IMR-90 (cell line): ENCODE data around the gene MTR. TPM values are rescaled to one million over a fixed set of nuclear protein-coding genes. Genes with fewer than 3 reads are reported as not detected.

Experiments
- ATAC-seq: fragments of 200-7000 bp; cut with Tn5 transposase; 2 replicates; pipeline ENCODE4 v1.9.1; 2020; ENCODE audit warnings: low read depth, mild to moderate bottlenecking, moderate library complexity
- BruUV-seq: library from RNA; stranded (reverse); fragments of 400-500 nt; replicated peaks from 2 replicates; lab custom pipeline; 2021; lab: Mats Ljungman, UMichigan
- CTCF ChIA-PET: fragments of 300-600 bp; formaldehyde crosslinking; extraction: SDS; loops from one replicate; lab custom pipeline; 2021; ENCODE audit warnings: antibody characterized with exemption; lab: Yijun Ruan, JAX
- POLR2A ChIA-PET: fragments of 300-600 bp; sonication (Branson Sonifier 250); formaldehyde crosslinking; loops from one replicate; lab custom pipeline; 2022; ENCODE audit warnings: antibody characterized with exemption; ENCODE audit not compliant: unreplicated experiment; lab: Charles Lee
- DNase-seq: peaks from one replicate; pipeline ENCODE4 v3.0.0; 2013
- H2AFZ ChIP-seq: replicated peaks from 2 replicates; pipeline ENCODE3; 2013; ENCODE audit warnings: low read length, mild to moderate bottlenecking; ENCODE audit not compliant: poor library complexity
- H2AK5ac ChIP-seq: 2 replicates; pipeline ENCODE4 v1.6.1; 2013; ENCODE audit warnings: low read depth, low read length, inconsistent platforms
- H2AK9ac ChIP-seq: replicated peaks from 2 replicates; pipeline ENCODE3; 2013; ENCODE audit warnings: mild to moderate bottlenecking, low read depth, low read length, moderate library complexity; ENCODE audit not compliant: poor library complexity
- H2BK120ac ChIP-seq: 2 replicates; pipeline ENCODE4 v1.6.1; 2013; ENCODE audit warnings: low read depth, low read length, inconsistent platforms
- H2BK15ac ChIP-seq: 3 replicates; pipeline ENCODE4 v1.6.1; 2013; ENCODE audit warnings: low read depth, low read length, inconsistent platforms
- H2BK20ac ChIP-seq: 2 replicates; pipeline ENCODE4 v1.6.1; 2013; ENCODE audit warnings: low read depth, mild to moderate bottlenecking, inconsistent platforms, low read length, moderate library complexity
- H2BK5ac ChIP-seq: 2 replicates; pipeline ENCODE4 v1.6.1; 2013; ENCODE audit warnings: mild to moderate bottlenecking, low read depth, low read length, inconsistent platforms; ENCODE audit not compliant: poor library complexity, severe bottlenecking
- H3K14ac ChIP-seq: replicated peaks from 2 replicates; pipeline ENCODE4 v1.6.1; 2013; ENCODE audit warnings: low read depth, low read length, inconsistent platforms
- H3K18ac ChIP-seq: 2 replicates; pipeline ENCODE4 v1.6.1; 2013; ENCODE audit warnings: low read depth, low read length, control low read depth
- H3K23ac ChIP-seq: 2 replicates; pipeline ENCODE4 v1.6.1; 2013; ENCODE audit warnings: low read depth, low read length, inconsistent platforms
- H3K27ac ChIP-seq: 2 replicates; pipeline ENCODE4 v1.5.1; 2013; ENCODE audit warnings: mild to moderate bottlenecking, control low read depth, low read length; ENCODE audit not compliant: insufficient read depth
- H3K27me3 ChIP-seq: 2 replicates; pipeline ENCODE4 v1.6.1; 2013; ENCODE audit warnings: low read length; ENCODE audit not compliant: control insufficient read depth, insufficient read depth
- H3K36me3 ChIP-seq: 2 replicates; pipeline ENCODE4 v1.6.1; 2013; ENCODE audit warnings: low read length, mixed read lengths; ENCODE audit not compliant: control insufficient read depth, insufficient read depth
- H3K4ac ChIP-seq: 2 replicates; pipeline ENCODE4 v1.6.1; 2013; ENCODE audit warnings: low read depth, low read length, inconsistent platforms
- H3K4me1 ChIP-seq: 2 replicates; pipeline ENCODE4 v1.6.1; 2013; ENCODE audit warnings: low read length, mixed read lengths; ENCODE audit not compliant: control insufficient read depth, insufficient read depth
- H3K4me2 ChIP-seq: 2 replicates; pipeline ENCODE4 v1.6.1; 2013; ENCODE audit warnings: low read depth, mild to moderate bottlenecking, control low read depth, low read length, moderate library complexity
- H3K4me3 ChIP-seq: 2 replicates; pipeline ENCODE4 v1.5.1; 2013; ENCODE audit warnings: low read depth, mild to moderate bottlenecking, control low read depth, low read length, moderate library complexity; ENCODE audit not compliant: insufficient read depth
- H3K56ac ChIP-seq: 2 replicates; pipeline ENCODE4 v1.6.1; 2013; ENCODE audit warnings: low read length, inconsistent platforms; ENCODE audit not compliant: insufficient read depth; ENCODE audit errors: extremely low read depth
- H3K79me1 ChIP-seq, 2 experiments: 2 replicates each; pipeline ENCODE4 v1.6.1; 2013; ENCODE audit warnings: low read length in 2 of 2, inconsistent platforms in 1 of 2, low read depth in 1 of 2
- H3K9ac ChIP-seq: 2 replicates; pipeline ENCODE4 v1.6.1; 2013; ENCODE audit warnings: low read depth, low read length, control low read depth
- H3K9me1 ChIP-seq: 2 replicates; pipeline ENCODE4 v1.6.1; 2013; ENCODE audit warnings: low read length, inconsistent platforms; ENCODE audit not compliant: insufficient read depth
- H3K9me3 ChIP-seq: 2 replicates; pipeline ENCODE4 v1.6.1; 2013; ENCODE audit warnings: low read length; ENCODE audit not compliant: control insufficient read depth, insufficient read depth
- H4K20me1 ChIP-seq: 2 replicates; pipeline ENCODE4 v1.6.1; 2013; ENCODE audit warnings: low read length, inconsistent platforms; ENCODE audit not compliant: insufficient read depth
- H4K5ac ChIP-seq: 2 replicates; pipeline ENCODE4 v1.6.1; 2013; ENCODE audit warnings: mild to moderate bottlenecking, low read depth, low read length, control low read depth
- H4K8ac ChIP-seq, 2 experiments: 2 replicates each; pipeline ENCODE4 v1.6.1; 2013; ENCODE audit warnings: low read depth in 2 of 2, low read length in 2 of 2, control low read depth in 1 of 2, inconsistent platforms in 1 of 2
- H4K91ac ChIP-seq: 2 replicates; pipeline ENCODE4 v1.6.1; 2013; ENCODE audit warnings: low read depth, low read length, inconsistent platforms; ENCODE audit not compliant: insufficient read depth
- BHLHE40 ChIP-seq: fragments of 150-350 bp; IDR thresholded peaks from 2 replicates; pipeline ENCODE4 v1.6.1; 2016; ENCODE audit warnings: mild to moderate bottlenecking, low read depth, low read length
- CEBPB ChIP-seq: IDR thresholded peaks from 2 replicates; pipeline ENCODE4 v1.6.1; 2012; ENCODE audit warnings: low read depth, low read length, improper control_type of control experiment
- CHD1 ChIP-seq: IDR thresholded peaks from 2 replicates; pipeline ENCODE4 v1.6.1; 2012; ENCODE audit warnings: low read depth, low read length, improper control_type of control experiment
- MXI1 ChIP-seq: IDR thresholded peaks from 2 replicates; pipeline ENCODE4 v1.6.1; 2012; ENCODE audit warnings: low read depth, mild to moderate bottlenecking, low read length, moderate library complexity, borderline replicate concordance
- RAD21 ChIP-seq: IDR thresholded peaks from 2 replicates; pipeline ENCODE4 v1.6.1; 2012; ENCODE audit warnings: low read length, improper control_type of control experiment
- WGBS, 2 experiments: methylation state at CpG; one replicate each; pipeline versions ENCODE4 v1.1.5 to v1.1.7; 2013; ENCODE audit warnings: missing lambda C conversion rate in 2 of 2; ENCODE audit not compliant: insufficient read length in 1 of 2; ENCODE audit errors: extremely low coverage in 2 of 2; 5-methylcytosine and 5-hydroxymethylcytosine counted together
- dilution Hi-C: fragments of 300-500 bp; cut with HindIII; formaldehyde crosslinking; loops from one replicate; pipeline ENCODE4 v1.14.3; 2018; ENCODE audit warnings: low sequenced_read_pairs; ENCODE audit not compliant: unreplicated experiment
- in situ Hi-C: fragments of 300-500 bp; cut with MboI; formaldehyde crosslinking; loops from 3 replicates; pipeline ENCODE4 v1.14.3; 2019; ENCODE audit warnings: low sequenced_read_pairs, inconsistent platforms, mixed read lengths
- intact Hi-C: fragments of 100-400 bp; cut with micrococcal nuclease; formaldehyde crosslinking; loops from 2 replicates; pipeline ENCODE4 v1.10.0; 2022
- polyA plus RNA-seq, 3 experiments: library from polyadenylated mRNA; depleted of rRNA; stranded (reverse); fragments of >200 nt; gene quantifications; 2 replicates each; pipeline ENCODE4 v1.2.3, GENCODE V29; 2012; ENCODE audit warnings: low replicate concordance in 1 of 3
- total RNA-seq: library from RNA; depleted of rRNA; stranded (reverse); fragments of >200 nt; gene quantifications from 2 replicates; pipeline ENCODE4 v1.2.3, GENCODE V29; 2012
- TF ChIP-seq, protein P1 (sequence below): fragments of 150-350 bp; IDR thresholded peaks from 2 replicates; pipeline ENCODE4 v1.6.1; 2017; ENCODE audit warnings: mild to moderate bottlenecking, antibody characterized with exemption, low read length, low read depth

MTR gene
- total and polyA plus RNA-seq, 2 of the 4 experiments (the other 2 are of a cell fraction), result 7.7 to 31.0 TPM

DNA sequence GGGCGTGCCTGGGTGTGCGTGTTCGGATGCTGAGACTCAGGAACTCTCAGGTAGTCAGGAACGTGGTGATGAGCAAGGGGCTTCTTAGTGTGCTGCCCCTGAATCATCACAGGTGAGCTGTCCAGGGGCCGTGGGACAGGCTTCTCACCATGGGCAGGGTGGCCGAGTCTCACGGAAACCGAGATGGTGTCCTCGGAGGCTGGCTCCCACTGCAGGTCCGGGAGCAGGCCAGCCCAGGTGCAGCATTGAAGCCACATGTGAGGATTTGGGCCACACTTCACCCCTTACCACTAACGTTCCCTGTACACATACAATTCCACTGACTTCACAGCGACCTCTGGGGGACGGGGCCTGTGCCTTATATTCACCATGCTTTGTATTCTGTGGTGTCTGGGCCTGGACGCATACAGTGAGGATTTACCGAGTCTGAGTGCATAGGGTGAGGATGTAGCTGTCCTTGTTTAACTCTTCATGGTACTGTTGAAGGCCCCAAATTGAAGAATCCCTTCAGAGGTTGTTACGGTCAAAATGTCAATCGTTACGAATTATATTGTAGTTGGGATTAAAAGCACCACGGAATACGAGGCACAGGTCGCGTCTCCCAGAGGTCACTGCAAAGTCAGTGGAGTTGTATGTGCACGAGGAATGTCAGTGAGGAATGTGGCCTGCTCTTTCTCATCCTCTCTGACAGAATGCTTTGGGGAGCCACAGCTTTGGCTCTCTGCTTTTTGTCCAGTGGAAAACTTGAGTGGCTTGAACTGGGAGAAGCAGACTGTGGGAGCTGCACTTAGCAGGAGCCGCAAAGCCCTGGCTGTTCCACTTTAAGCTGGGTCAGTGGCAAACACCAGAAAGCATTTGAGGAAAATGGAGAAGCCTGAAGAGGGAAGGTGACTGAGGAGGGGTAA lies 95.3 kb downstream of the MTR start (continued):
- TF ChIP-seq RAD21, result no peak

DNA sequence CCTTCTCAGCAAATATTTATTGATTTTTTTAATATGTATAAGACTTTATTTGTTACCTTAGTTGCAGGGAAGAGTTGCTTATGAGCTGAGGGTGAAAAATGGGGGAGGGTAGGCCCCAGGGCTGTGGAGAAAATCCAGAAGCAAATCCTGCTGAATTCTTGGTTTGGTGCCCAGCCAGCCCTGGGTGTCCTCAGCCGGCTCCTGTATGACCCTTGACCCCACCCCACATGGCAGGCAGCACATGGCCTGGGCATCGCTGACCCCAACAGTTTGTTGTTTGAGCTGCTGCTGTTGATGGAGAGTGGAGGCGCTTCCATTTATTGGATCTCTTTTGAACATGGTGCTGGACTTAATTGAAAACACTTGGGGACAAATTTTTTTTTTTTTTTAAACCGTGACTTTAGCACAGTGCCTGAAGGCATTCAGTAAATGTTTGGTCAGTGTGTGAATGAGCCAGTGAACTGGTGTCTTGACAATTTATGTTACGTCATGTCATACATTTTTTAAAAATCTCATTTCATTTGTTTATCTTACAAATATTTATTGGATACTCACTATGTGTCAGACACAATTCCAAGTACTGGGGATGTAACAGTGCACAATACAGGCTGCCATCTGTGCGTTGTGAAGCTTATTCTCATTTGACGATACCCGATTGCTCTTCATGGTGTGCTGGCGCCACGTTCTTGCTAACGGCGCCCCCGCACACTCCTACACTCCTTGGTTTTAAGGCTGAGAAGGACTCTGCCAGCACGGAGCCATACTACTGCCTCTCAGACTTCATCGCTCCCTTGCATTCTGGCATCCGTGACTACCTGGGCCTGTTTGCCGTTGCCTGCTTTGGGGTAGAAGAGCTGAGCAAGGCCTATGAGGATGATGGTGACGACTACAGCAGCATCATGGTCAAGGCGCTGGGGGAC lies 98.8 kb downstream of the MTR start:
- Histone ChIP-seq H3K9me3 (no peaks in the 10 kb centered on the region), H2AFZ (no peak overlapping the region), H3K36me3 (peaks cover 45% of the 10 kb centered on the region), H4K8ac (no peak overlapping the region), H3K4me3 (no peak overlapping the region), H2AK9ac (peak overlapping the region; percentile 80), H4K91ac (no peak overlapping the region), H2AK5ac (no peak overlapping the region), H3K56ac (no peak overlapping the region), H4K5ac (no peak overlapping the region), H3K79me1 (no peaks in the 10 kb centered on the region), H3K27me3 (no peaks in the 10 kb centered on the region), H2BK120ac (no peak overlapping the region), H3K4me2 (no peak overlapping the region), H3K4me1 (no peaks in the 10 kb centered on the region), H2BK5ac (peak overlapping the region; percentile 29), H2BK15ac (no peak overlapping the region), H2BK20ac (no peak overlapping the region), H3K4ac (no peak overlapping the region), H4K20me1 (no peaks in the 10 kb centered on the region), H3K14ac (no peak overlapping the region), H3K9ac (no peak overlapping the region), H3K18ac (no peak overlapping the region), H3K9me1 (peaks cover 4% of the 10 kb centered on the region; the same call in 1 of the 2 replicates), H3K27ac (no peak overlapping the region), H3K23ac (no peak overlapping the region)
- DNase-seq, result peak; percentile 66
- 88% methylated on average over 10 of the region's 19 CpGs; no CpG with 5 or more reads in 1 of the 2 experiments for WGBS, 2 experiments
- no TSS peak for BruUV-seq
- dilution Hi-C loops, result no loop called here
- ChIA-PET POLR2A (no interaction called here), CTCF (interaction anchor here (0.6 kb wide), 2 partner anchors 11 to 1305 kb away, joined by 3 read pairs; no protein-coding TSS in a partner anchor)
- peak; percentile 77 for ATAC-seq
- no peak for TF ChIP-seq RAD21
- no peak for TF ChIP-seq CHD1
- TF ChIP-seq, protein P1, sequence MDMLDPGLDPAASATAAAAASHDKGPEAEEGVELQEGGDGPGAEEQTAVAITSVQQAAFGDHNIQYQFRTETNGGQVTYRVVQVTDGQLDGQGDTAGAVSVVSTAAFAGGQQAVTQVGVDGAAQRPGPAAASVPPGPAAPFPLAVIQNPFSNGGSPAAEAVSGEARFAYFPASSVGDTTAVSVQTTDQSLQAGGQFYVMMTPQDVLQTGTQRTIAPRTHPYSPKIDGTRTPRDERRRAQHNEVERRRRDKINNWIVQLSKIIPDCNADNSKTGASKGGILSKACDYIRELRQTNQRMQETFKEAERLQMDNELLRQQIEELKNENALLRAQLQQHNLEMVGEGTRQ, result no peak
- no peak for TF ChIP-seq CEBPB
- TF ChIP-seq BHLHE40, result no peak
- TF ChIP-seq MXI1, result no peak
- in situ Hi-C loops, result no loop called here
- intact Hi-C loops, result no loop called here
